PFSK-1 (cell line): Measurements from ENCODE around the gene COL21A1. TPM values are rescaled to one million over a fixed set of nuclear protein-coding genes. Genes with fewer than 3 reads are reported as not detected.

Source experiments
- FOXP2 ChIP-seq: optimal IDR thresholded peaks from 2 replicates; pipeline ENCODE3; 2011; ENCODE audit warnings: borderline replicate concordance, control low read depth, inconsistent platforms; ENCODE audit not compliant: insufficient read depth; ENCODE audit errors: extremely low read length, extremely low read depth
- POLR2AphosphoS5 ChIP-seq: IDR thresholded peaks from 2 replicates; pipeline ENCODE4 v1.6.1; 2012; ENCODE audit warnings: low read depth, mild to moderate bottlenecking, control low read depth, low read length, moderate library complexity
- SIN3A ChIP-seq: IDR thresholded peaks from 2 replicates; pipeline ENCODE4 v1.6.1; 2012; ENCODE audit warnings: mild to moderate bottlenecking, low read length, moderate library complexity, borderline replicate concordance; ENCODE audit not compliant: insufficient read depth
- TAF1 ChIP-seq: IDR thresholded peaks from 2 replicates; pipeline ENCODE4 v1.6.1; 2012; ENCODE audit warnings: low read length, control low read depth, borderline replicate concordance; ENCODE audit not compliant: insufficient read depth
- polyA plus RNA-seq: library from polyadenylated mRNA; unstranded; fragments of >200 nt; gene quantifications from one replicate; pipeline ENCODE4 v1.2.1, GENCODE V29; 2012; ENCODE audit warnings: low read depth, missing spikeins; ENCODE audit not compliant: insufficient read length
- TF ChIP-seq, protein P1 (sequence below), 2 experiments: IDR thresholded peaks; 2 replicates each; pipeline versions ENCODE4 v1.6.1 to v1.8.0; 2011 to 2012; ENCODE audit warnings: low read depth in 2 of 2, low read length in 2 of 2, control low read depth in 1 of 2, inconsistent platforms in 1 of 2, mild to moderate bottlenecking in 1 of 2, moderate library complexity in 1 of 2; ENCODE audit not compliant: insufficient read depth in 1 of 2

The COL21A1 gene
- polyA plus RNA-seq: 0.79 TPM

DNA sequence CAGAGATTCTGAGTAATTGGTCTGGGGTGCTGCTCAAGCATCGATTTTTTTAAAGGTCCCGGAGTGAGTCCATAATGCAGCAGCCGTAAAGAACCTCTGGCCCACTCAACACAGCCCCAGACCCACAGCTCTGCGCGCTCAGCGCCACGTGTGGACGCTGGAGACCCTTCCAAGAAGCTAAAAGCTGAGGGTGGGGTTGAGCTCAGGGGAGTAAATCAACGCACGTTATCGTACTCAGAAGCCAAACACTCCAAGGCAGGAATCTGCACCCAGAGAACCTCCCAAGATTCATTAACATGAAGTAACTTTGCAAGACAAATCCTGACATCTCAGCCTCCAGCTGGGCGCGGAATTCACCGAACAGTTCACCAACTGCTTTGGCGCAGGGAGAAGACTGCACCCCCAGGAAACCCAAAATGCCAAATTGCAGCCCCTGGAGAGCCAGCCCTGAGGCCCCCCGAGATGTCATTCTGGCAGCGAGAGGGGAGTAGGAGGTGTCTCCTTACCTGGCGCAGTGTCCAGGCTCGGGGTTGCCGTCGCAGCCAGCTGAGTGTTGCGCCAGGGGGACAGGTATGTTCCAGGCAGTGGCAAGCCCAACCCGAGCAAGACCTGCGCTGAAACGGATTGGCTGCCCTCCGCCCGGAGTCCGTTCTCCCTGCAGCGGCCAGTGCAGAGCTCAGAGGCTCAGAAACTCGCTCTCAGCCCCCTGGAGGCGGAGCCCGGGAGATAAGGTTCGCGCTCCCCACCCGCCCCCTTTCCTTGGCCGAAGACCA, at the start of gene COL21A1:
Gene COL21A1 (minus strand): TSS at position 700 of the 773 bp plus-strand sequence. CDS start 64,962 bp downstream, outside the sequence.
- no peak for TF ChIP-seq SIN3A
- TF ChIP-seq, protein P1, sequence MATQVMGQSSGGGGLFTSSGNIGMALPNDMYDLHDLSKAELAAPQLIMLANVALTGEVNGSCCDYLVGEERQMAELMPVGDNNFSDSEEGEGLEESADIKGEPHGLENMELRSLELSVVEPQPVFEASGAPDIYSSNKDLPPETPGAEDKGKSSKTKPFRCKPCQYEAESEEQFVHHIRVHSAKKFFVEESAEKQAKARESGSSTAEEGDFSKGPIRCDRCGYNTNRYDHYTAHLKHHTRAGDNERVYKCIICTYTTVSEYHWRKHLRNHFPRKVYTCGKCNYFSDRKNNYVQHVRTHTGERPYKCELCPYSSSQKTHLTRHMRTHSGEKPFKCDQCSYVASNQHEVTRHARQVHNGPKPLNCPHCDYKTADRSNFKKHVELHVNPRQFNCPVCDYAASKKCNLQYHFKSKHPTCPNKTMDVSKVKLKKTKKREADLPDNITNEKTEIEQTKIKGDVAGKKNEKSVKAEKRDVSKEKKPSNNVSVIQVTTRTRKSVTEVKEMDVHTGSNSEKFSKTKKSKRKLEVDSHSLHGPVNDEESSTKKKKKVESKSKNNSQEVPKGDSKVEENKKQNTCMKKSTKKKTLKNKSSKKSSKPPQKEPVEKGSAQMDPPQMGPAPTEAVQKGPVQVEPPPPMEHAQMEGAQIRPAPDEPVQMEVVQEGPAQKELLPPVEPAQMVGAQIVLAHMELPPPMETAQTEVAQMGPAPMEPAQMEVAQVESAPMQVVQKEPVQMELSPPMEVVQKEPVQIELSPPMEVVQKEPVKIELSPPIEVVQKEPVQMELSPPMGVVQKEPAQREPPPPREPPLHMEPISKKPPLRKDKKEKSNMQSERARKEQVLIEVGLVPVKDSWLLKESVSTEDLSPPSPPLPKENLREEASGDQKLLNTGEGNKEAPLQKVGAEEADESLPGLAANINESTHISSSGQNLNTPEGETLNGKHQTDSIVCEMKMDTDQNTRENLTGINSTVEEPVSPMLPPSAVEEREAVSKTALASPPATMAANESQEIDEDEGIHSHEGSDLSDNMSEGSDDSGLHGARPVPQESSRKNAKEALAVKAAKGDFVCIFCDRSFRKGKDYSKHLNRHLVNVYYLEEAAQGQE (IDR thresholded peaks at IDR 0.05; ENCODE audit: insufficient read depth in 1 of 2, low read depth in 2 of 2, low read length in 2 of 2): no peak
- TF ChIP-seq POLR2AphosphoS5: no peak
- TF ChIP-seq TAF1: no peak
- TF ChIP-seq FOXP2: no peak

DNA sequence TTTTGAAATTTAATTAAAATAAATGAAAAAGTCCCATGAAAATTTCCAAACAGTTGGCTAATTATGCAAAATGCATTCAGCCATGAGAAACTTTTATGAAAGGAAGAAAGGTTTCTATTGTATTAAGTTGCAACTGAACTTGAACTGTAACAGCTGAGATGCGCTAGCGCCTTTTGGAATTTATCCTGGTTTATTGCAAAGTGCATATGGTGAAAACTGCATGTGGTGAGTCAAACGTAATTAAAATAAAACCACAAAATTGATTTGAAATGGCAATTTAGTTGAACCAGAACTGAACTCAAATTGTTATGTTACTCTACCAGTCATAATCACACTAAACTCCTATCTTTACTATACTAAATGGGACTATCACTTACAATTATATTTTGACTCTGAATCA, 46.4 kb upstream of the COL21A1 start:
- TF ChIP-seq POLR2AphosphoS5 (no peak), TAF1 (no peak), FOXP2 (no peak), SIN3A (no peak)
- TF ChIP-seq, protein P1 (IDR thresholded peaks at IDR 0.05; ENCODE audit: insufficient read depth in 1 of 2, low read depth in 2 of 2, low read length in 2 of 2): no peak

DNA sequence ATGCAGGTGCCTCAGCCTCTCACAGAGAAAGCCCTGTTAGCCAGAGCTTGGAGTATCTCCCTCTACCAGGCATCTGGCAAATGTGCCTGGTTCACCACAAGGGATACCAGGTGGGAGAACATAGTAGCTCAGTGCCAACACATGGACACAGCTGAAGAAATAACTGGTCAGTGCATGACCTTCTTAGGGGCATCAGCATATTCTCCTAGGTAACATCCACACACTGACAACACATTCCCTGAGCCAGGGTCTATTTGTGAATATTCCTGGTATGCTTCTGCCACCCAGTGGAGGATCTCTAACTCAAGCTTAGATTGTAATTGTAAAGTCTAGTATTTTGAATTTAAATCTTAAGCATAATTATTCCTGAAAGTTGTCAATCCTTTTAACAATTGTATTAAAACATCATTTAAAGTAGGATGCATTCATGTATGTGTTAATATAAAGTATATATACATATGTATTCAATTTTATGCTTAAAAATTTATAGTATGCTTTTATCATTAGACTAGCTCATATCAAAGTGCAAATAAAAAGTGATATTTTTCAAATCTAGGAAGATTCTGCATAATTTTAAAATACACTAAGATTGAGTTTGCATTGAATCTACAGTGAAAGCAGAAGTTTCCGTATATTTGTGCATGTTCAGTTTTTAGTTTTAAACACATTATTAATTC, 45.3 kb upstream of the COL21A1 start:
- TF ChIP-seq TAF1 (no peak), FOXP2 (no peak), POLR2AphosphoS5 (no peak), SIN3A (no peak)
- TF ChIP-seq, protein P1 (IDR thresholded peaks at IDR 0.05; ENCODE audit: insufficient read depth in 1 of 2, low read depth in 2 of 2, low read length in 2 of 2): no peak

DNA sequence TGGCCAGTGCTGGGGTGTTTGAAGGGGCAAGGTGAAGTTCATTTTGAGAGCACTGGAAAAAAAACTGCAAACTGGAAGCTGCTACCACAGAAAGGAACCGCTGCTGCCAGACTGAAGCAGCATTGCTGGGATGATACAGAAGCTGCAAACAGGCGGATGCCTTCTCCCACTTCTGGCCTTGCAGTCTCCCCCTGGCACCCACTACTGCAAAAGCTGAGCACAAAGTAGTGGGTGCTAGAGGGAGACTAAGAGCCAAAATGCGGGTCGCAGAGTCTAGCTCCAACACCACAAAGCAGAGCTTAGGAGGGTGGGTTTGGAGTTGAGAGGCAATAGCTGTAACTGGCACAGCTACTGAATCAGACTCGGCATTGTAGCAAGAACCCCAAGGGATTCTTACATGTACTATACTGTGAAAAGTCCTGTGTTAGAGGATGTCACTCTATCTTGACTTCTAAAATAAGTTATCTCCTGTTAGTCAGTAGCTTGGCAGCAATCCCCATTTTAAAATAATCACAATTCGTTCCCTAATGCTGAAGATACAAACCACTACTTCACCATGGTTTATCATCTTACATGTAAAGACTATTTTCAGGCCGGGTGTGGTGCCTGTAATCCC, 44.0 kb upstream of the COL21A1 start:
- TF ChIP-seq, protein P1 (IDR thresholded peaks at IDR 0.05; ENCODE audit: insufficient read depth in 1 of 2, low read depth in 2 of 2, low read length in 2 of 2): no peak
- no peak for TF ChIP-seq SIN3A
